Endothelial cell of umbilical vein (primary cell): Measurements from ENCODE around the gene CELF2. TPM values are rescaled to one million over a fixed set of nuclear protein-coding genes. Genes with fewer than 3 reads are reported as not detected.

Experiments used
- BruUV-seq: library from RNA; stranded (reverse); fragments of 400-500 nt; replicated peaks from 2 replicates; lab custom pipeline; 2021; lab: Mats Ljungman, UMichigan
- CTCF ChIA-PET: fragments of 300-600, 350-600 bp; sonication (Branson Sonifier 250); formaldehyde crosslinking; loops from one replicate; lab custom pipeline; 2021; ENCODE audit warnings: antibody characterized with exemption, inconsistent platforms; lab: Charles Lee
- POLR2A ChIA-PET: fragments of 300-600, 350-600 bp; sonication (Branson Sonifier 250); formaldehyde crosslinking; loops from one replicate; lab custom pipeline; 2021; ENCODE audit warnings: antibody characterized with exemption, inconsistent platforms; lab: Charles Lee
- DNase-seq: peaks from one replicate; pipeline ENCODE4 v3.0.0-alpha.2; 2011; ENCODE audit warnings: low read depth, low spot score
- FAIRE-seq: peaks from 2 replicates; lab custom pipeline; 2011; peaks lifted over from hg19 to GRCh38; lab: Jason Lieb, UNC
- H2AFZ ChIP-seq: 2 replicates; pipeline ENCODE4 v1.6.0; 2012; ENCODE audit warnings: low read depth, low read length, control low read depth, inconsistent platforms
- H3K27ac ChIP-seq: 2 replicates; pipeline ENCODE4 v1.5.1; 2011; ENCODE audit warnings: low read depth, mild to moderate bottlenecking, control low read depth, low read length, moderate library complexity; ENCODE audit not compliant: insufficient read depth
- H3K27me3 ChIP-seq, 2 experiments: 2 replicates each; pipeline versions ENCODE4 v1.6.0 to v1.6.1; 2011; ENCODE audit warnings: low read length in 2 of 2, mixed read lengths in 1 of 2; ENCODE audit not compliant: control insufficient read depth in 2 of 2, insufficient read depth in 2 of 2
- H3K36me3 ChIP-seq, 2 experiments: 2 replicates in 1 of 2; 3 replicates in 1 of 2; pipeline ENCODE4 v1.5.1; 2011; ENCODE audit warnings: low read length in 2 of 2, mild to moderate bottlenecking in 1 of 2, moderate library complexity in 1 of 2; ENCODE audit not compliant: control insufficient read depth in 2 of 2, insufficient read depth in 2 of 2; ENCODE audit errors: extremely low read depth in 1 of 2
- H3K4me1 ChIP-seq: 3 replicates; pipeline ENCODE4 v1.5.1; 2011; ENCODE audit warnings: mild to moderate bottlenecking, low read length; ENCODE audit not compliant: control insufficient read depth, insufficient read depth; ENCODE audit errors: extremely low read depth
- H3K4me2 ChIP-seq: 2 replicates; pipeline ENCODE4 v1.6.1; 2011; ENCODE audit warnings: low read length, control low read depth, mixed read lengths; ENCODE audit not compliant: insufficient read depth
- H3K4me3 ChIP-seq, 3 experiments: fragments of 200-600 bp in 1 of 3; sonication (generic), shearing (Covaris generic) in 1 of 3; replicated peaks in 1 of 3; 2 replicates each; pipeline ENCODE4 v1.5.1; 2011 to 2016; ENCODE audit warnings: control low read depth in 3 of 3, low read length in 3 of 3, mild to moderate bottlenecking in 2 of 3, inconsistent platforms in 1 of 3, low read depth in 1 of 3, moderate library complexity in 1 of 3; ENCODE audit not compliant: insufficient read depth in 1 of 3
- H3K79me2 ChIP-seq: 2 replicates; pipeline ENCODE4 v1.6.0; 2012; ENCODE audit warnings: low read length, inconsistent platforms; ENCODE audit not compliant: control insufficient read depth, insufficient read depth
- H3K9ac ChIP-seq: replicated peaks from 2 replicates; pipeline ENCODE3; 2011; ENCODE audit warnings: low read length, control low read depth; ENCODE audit not compliant: insufficient read depth; ENCODE audit errors: extremely low read depth
- H3K9me1 ChIP-seq: replicated peaks from 3 replicates; pipeline ENCODE4 v1.6.0; 2011; ENCODE audit warnings: mild to moderate bottlenecking, low read length; ENCODE audit not compliant: control insufficient read depth, insufficient read depth; ENCODE audit errors: extremely low read depth
- H3K9me3 ChIP-seq: replicated peaks from 2 replicates; pipeline ENCODE4 v1.5.1; 2012; ENCODE audit warnings: low read length, inconsistent platforms; ENCODE audit not compliant: control insufficient read depth, insufficient read depth
- H4K20me1 ChIP-seq: replicated peaks from 2 replicates; pipeline ENCODE3; 2011; ENCODE audit warnings: mild to moderate bottlenecking, low read length; ENCODE audit not compliant: control insufficient read depth, insufficient read depth; ENCODE audit errors: extremely low read depth
- EZH2 ChIP-seq: IDR thresholded peaks from 2 replicates; pipeline ENCODE4 v1.6.1; 2012; ENCODE audit warnings: borderline replicate concordance, low read depth, mild to moderate bottlenecking, moderate library complexity, low read length, inconsistent platforms; ENCODE audit not compliant: severe bottlenecking
- FOS ChIP-seq: IDR thresholded peaks from 2 replicates; pipeline ENCODE4 v1.6.1; 2011; ENCODE audit warnings: mild to moderate bottlenecking, low read length, moderate library complexity, borderline replicate concordance; ENCODE audit not compliant: insufficient read depth
- GATA2 ChIP-seq: IDR thresholded peaks from 2 replicates; pipeline ENCODE4 v1.7.0; 2011; ENCODE audit warnings: low read depth, mild to moderate bottlenecking, moderate library complexity, mixed read lengths, low read length; ENCODE audit not compliant: insufficient read length, insufficient read depth
- JUN ChIP-seq: IDR thresholded peaks from 2 replicates; pipeline ENCODE4 v1.6.1; 2011; ENCODE audit warnings: borderline replicate concordance, low read depth; ENCODE audit not compliant: insufficient read length, insufficient read depth
- MYC ChIP-seq: IDR thresholded peaks from one replicate; pipeline ENCODE4 v1.6.1; 2011; ENCODE audit warnings: mild to moderate bottlenecking, low read depth, low read length
- POLR2A ChIP-seq: IDR thresholded peaks from 2 replicates; pipeline ENCODE4 v1.6.1; 2012; ENCODE audit warnings: low read depth, mild to moderate bottlenecking, control low read depth, low read length
- POLR2AphosphoS5 ChIP-seq: IDR thresholded peaks from 2 replicates; pipeline ENCODE4 v1.6.1; 2012; ENCODE audit warnings: low read depth, mild to moderate bottlenecking, control low read depth, low read length, moderate library complexity; ENCODE audit not compliant: insufficient read depth
- dilution Hi-C: fragments of 300-500 bp; cut with MboI; formaldehyde crosslinking; loops from one replicate; pipeline ENCODE4 v1.15.0; 2019; ENCODE audit warnings: low sequenced_read_pairs; ENCODE audit not compliant: extremely low pct_ligation_motif_present
- intact Hi-C: fragments of 100-400 bp; cut with micrococcal nuclease; formaldehyde crosslinking; loops from one replicate; pipeline ENCODE4 v1.10.0; 2022
- polyA plus RNA-seq, 4 experiments: library from polyadenylated mRNA; depleted of rRNA in 3 of 4; stranded (reverse) in 3 of 4; unstranded in 1 of 4; fragments of >200 nt; gene quantifications; 2 replicates each; pipeline versions ENCODE4 v1.2.1 to v1.2.3, GENCODE V29; 2011 to 2012; ENCODE audit warnings: missing spikeins in 1 of 4
- total RNA-seq: library from RNA; stranded (reverse); gene quantifications from 2 replicates; pipeline ENCODE4 v1.2.3, GENCODE V29; 2021
- TF ChIP-seq, protein P1 (sequence below), 2 donors: IDR thresholded peaks; 1 replicate in 1 of 2; 2 replicates in 1 of 2; pipeline ENCODE4 v1.5.1; 2011; ENCODE audit warnings: low read length in 2 of 2, mild to moderate bottlenecking in 2 of 2, moderate library complexity in 2 of 2, control low read depth in 1 of 2, inconsistent platforms in 1 of 2, low read depth in 1 of 2; ENCODE audit not compliant: insufficient read depth in 1 of 2; ENCODE audit errors: extremely low read depth in 1 of 2
- TF ChIP-seq, protein P2 (sequence below): IDR thresholded peaks from 2 replicates; pipeline ENCODE4 v1.6.1; 2011; ENCODE audit not compliant: insufficient read depth, insufficient read length

CELF2 gene
- total and polyA plus RNA-seq, 2 donors (not counting 3 experiments of a cell fraction or from before 2014, with no cell fraction given) = 21.6 to 42.6 TPM

DNA sequence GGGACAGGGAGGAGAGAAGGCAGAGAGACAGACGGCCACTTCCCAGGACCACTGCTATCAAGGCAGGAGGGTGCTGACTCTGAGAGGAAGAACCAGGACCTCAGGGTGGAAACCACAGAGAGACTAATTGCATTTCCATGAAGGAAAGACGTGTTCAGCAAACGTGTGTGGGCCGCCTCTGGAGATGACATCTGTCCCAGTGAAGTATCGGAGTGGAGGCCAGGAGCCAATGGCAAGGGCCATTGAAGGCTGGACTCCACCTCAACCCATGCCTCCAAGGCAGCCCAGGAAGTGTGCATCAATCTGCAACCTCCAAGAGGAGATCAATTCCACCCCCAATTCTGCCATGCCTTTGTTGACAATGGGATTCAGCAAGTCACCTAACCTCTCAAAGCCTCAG is 363.8 kb downstream of the CELF2 start:
- H3K36me3 ChIP-seq = no peaks in the 10 kb centered on the region
- no peak for FAIRE-seq
- H3K79me2 ChIP-seq = no peaks in the 10 kb centered on the region
- no peak overlapping the region for H3K4me3 ChIP-seq
- no peaks in the 10 kb centered on the region for H3K9me3 ChIP-seq
- no peaks in the 10 kb centered on the region for H4K20me1 ChIP-seq
- no peaks in the 10 kb centered on the region for H3K4me1 ChIP-seq
- TF ChIP-seq GATA2 = no peak
- no peak for TF ChIP-seq JUN
- no peak for TF ChIP-seq FOS
- no peak for TF ChIP-seq POLR2A
- TF ChIP-seq, protein P1, sequence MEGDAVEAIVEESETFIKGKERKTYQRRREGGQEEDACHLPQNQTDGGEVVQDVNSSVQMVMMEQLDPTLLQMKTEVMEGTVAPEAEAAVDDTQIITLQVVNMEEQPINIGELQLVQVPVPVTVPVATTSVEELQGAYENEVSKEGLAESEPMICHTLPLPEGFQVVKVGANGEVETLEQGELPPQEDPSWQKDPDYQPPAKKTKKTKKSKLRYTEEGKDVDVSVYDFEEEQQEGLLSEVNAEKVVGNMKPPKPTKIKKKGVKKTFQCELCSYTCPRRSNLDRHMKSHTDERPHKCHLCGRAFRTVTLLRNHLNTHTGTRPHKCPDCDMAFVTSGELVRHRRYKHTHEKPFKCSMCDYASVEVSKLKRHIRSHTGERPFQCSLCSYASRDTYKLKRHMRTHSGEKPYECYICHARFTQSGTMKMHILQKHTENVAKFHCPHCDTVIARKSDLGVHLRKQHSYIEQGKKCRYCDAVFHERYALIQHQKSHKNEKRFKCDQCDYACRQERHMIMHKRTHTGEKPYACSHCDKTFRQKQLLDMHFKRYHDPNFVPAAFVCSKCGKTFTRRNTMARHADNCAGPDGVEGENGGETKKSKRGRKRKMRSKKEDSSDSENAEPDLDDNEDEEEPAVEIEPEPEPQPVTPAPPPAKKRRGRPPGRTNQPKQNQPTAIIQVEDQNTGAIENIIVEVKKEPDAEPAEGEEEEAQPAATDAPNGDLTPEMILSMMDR (IDR thresholded peaks at IDR 0.05; ENCODE audit: extremely low read depth in 1 of 2, insufficient read depth in 1 of 2, low read depth in 1 of 2, low read length in 2 of 2) = no peak
- no peak for TF ChIP-seq POLR2AphosphoS5
- TF ChIP-seq, protein P2, sequence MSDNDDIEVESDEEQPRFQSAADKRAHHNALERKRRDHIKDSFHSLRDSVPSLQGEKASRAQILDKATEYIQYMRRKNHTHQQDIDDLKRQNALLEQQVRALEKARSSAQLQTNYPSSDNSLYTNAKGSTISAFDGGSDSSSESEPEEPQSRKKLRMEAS = no peak
- no peak for TF ChIP-seq EZH2
- no peak for TF ChIP-seq MYC
- H3K4me2 ChIP-seq = no peak overlapping the region
- H3K9ac ChIP-seq = no peak overlapping the region
- ChIA-PET POLR2A (no interaction called here), CTCF (no interaction called here)
- no peak overlapping the region for H3K27ac ChIP-seq
- intact Hi-C loops = no loop called here
- DNase-seq = no peak
- H3K9me1 ChIP-seq = no peaks in the 10 kb centered on the region
- H2AFZ ChIP-seq = no peak overlapping the region
- BruUV-seq = no TSS peak
- no peaks in the 10 kb centered on the region for H3K27me3 ChIP-seq
- dilution Hi-C loops = no loop called here
